Prostate gland (tissue), 2 donors: ENCODE data around the gene EVC. TPM values are rescaled to one million over a fixed set of nuclear protein-coding genes. Genes with fewer than 3 reads are reported as not detected.

Source experiments
- DNase-seq: peaks from one replicate; pipeline ENCODE4 v3.0.0-alpha.2; 2019; ENCODE audit warnings: low spot score
- H3K27ac ChIP-seq, 2 donors: fragments of 200-600 bp; sonication (generic); 2 replicates each; pipeline ENCODE4 v1.5.1; 2017 to 2019
- H3K27me3 ChIP-seq: fragments of 200-600 bp; sonication (generic); replicated peaks from 2 replicates; pipeline ENCODE4 v1.5.1; 2019; ENCODE audit not compliant: insufficient read depth
- H3K36me3 ChIP-seq, 2 donors: fragments of 200-600 bp; sonication (generic); 1 replicate in 1 of 2; 2 replicates in 1 of 2; pipeline versions ENCODE4 v1.5.1 to v1.8.1; 2017 to 2019
- H3K4me1 ChIP-seq: fragments of 200-600 bp; sonication (generic); replicated peaks from 2 replicates; pipeline ENCODE4 v1.5.1; 2019
- H3K4me3 ChIP-seq, 2 donors: fragments of 200-600 bp; sonication (generic); 2 replicates each; pipeline ENCODE4 v1.5.1; 2017 to 2019
- H3K9me3 ChIP-seq: fragments of 200-600 bp; sonication (generic); 2 replicates; pipeline ENCODE4 v1.5.1; 2017
- CTCF ChIP-seq, 4 experiments: fragments of 200-600 bp in 2 of 4; fragments of 450-650 bp in 2 of 4; sonication (generic) in 2 of 4; IDR thresholded peaks; 1 replicate in 3 of 4; 2 replicates in 1 of 4; pipeline ENCODE4 v1.5.1; 2016 to 2019; ENCODE audit warnings: antibody characterized with exemption in 4 of 4, mild to moderate bottlenecking in 2 of 4, moderate library complexity in 2 of 4
- POLR2A ChIP-seq: fragments of 450-650 bp; IDR thresholded peaks from one replicate; pipeline ENCODE4 v1.6.1; 2016; ENCODE audit warnings: antibody characterized with exemption, mild to moderate bottlenecking
- POLR2AphosphoS5 ChIP-seq: sonication (generic); formaldehyde crosslinking; IDR thresholded peaks from one replicate; pipeline ENCODE4 v1.6.1; 2017; ENCODE audit warnings: antibody characterized with exemption
- WGBS: methylation state at CpG from one replicate; pipeline ENCODE4 v1.1.5; 2018; 5-methylcytosine and 5-hydroxymethylcytosine counted together
- intact Hi-C: fragments of 100-400 bp; cut with DNase I; formaldehyde crosslinking; loops from one replicate; pipeline ENCODE4 v1.14.2; 2022
- total RNA-seq, 2 donors: library from RNA; depleted of rRNA; stranded (reverse); fragments of >200 nt; gene quantifications; one replicate each; pipeline ENCODE4 v1.1.0, GENCODE V29; 2016

The EVC gene
- total RNA-seq, 2 donors from 2014 or later, result 49.0 to 55.7 TPM

GRCh38 chr4:5780831-5781480 lies 70.0 kb downstream of the EVC start:
- WGBS, result 91% methylated on average over 9 of the region's 9 CpGs
- DNase-seq, result no peak
- Histone ChIP-seq H3K36me3 (no peaks in the 10 kb centered on the region), H3K4me1 (no peaks in the 10 kb centered on the region), H3K27ac (no peak overlapping the region), H3K4me3 (no peak overlapping the region), H3K9me3 (no peaks in the 10 kb centered on the region), H3K27me3 (no peaks in the 10 kb centered on the region)
- no peak for TF ChIP-seq CTCF (IDR thresholded peaks at IDR 0.05)
- TF ChIP-seq POLR2AphosphoS5, result no peak
- TF ChIP-seq POLR2A, result no peak
- intact Hi-C loops, result no loop called here

- H3K4me1 ChIP-seq, result no peaks in the 10 kb centered on the region
- no peak for DNase-seq
- WGBS, result 91% methylated on average over 3 of the region's 3 CpGs
- intact Hi-C loops, result no loop called here
- no peak overlapping the region for H3K27ac ChIP-seq
- no peaks in the 10 kb centered on the region for H3K9me3 ChIP-seq
- no peak for TF ChIP-seq POLR2AphosphoS5
- TF ChIP-seq CTCF (IDR thresholded peaks at IDR 0.05), result no peak
- TF ChIP-seq POLR2A, result no peak
- H3K27me3 ChIP-seq, result no peaks in the 10 kb centered on the region
- no peak overlapping the region for H3K4me3 ChIP-seq
- no peaks in the 10 kb centered on the region for H3K36me3 ChIP-seq
These were observed 70.7 kb downstream of the EVC start for GRCh38 chr4:5781691-5782090.

- Histone ChIP-seq H3K27ac (no peak overlapping the region), H3K36me3 (no peaks in the 10 kb centered on the region), H3K4me1 (no peaks in the 10 kb centered on the region), H3K27me3 (no peaks in the 10 kb centered on the region), H3K9me3 (no peaks in the 10 kb centered on the region), H3K4me3 (no peak overlapping the region)
- 96% methylated on average over 6 of the region's 6 CpGs for WGBS
- TF ChIP-seq POLR2A (no peak), POLR2AphosphoS5 (no peak), CTCF (IDR thresholded peaks at IDR 0.05) (no peak)
- DNase-seq, result no peak
- intact Hi-C loops, result no loop called here
These were observed 72.0 kb downstream of the EVC start for GRCh38 chr4:5782829-5783476.

- 84% methylated on average over 14 of the region's 14 CpGs for WGBS
- intact Hi-C loops, result no loop called here
- no peaks in the 10 kb centered on the region for H3K36me3 ChIP-seq
- no peak overlapping the region for H3K27ac ChIP-seq
- no peaks in the 10 kb centered on the region for H3K4me1 ChIP-seq
- TF ChIP-seq POLR2A (no peak), POLR2AphosphoS5 (no peak), CTCF (IDR thresholded peaks at IDR 0.05) (no peak)
- no peak overlapping the region for H3K4me3 ChIP-seq
- H3K9me3 ChIP-seq, result no peaks in the 10 kb centered on the region
- DNase-seq, result no peak
- H3K27me3 ChIP-seq, result no peaks in the 10 kb centered on the region
These were observed 72.5 kb downstream of the EVC start for GRCh38 chr4:5783486-5783885.

GRCh38 chr4:5784021-5784420 lies 73.0 kb downstream of the EVC start:
- 94% methylated on average over 6 of the region's 6 CpGs for WGBS
- H3K4me1 ChIP-seq, result no peaks in the 10 kb centered on the region
- H3K4me3 ChIP-seq, result no peak overlapping the region
- no peaks in the 10 kb centered on the region for H3K9me3 ChIP-seq
- intact Hi-C loops, result no loop called here
- no peaks in the 10 kb centered on the region for H3K27me3 ChIP-seq
- H3K36me3 ChIP-seq, result no peaks in the 10 kb centered on the region
- TF ChIP-seq POLR2A, result no peak
- no peak overlapping the region for H3K27ac ChIP-seq
- DNase-seq, result no peak
